ENCODE measurements around the gene SMIM10L2A. TPM values are rescaled to one million over a fixed set of nuclear protein-coding genes. Genes with fewer than 3 reads are reported as not detected.

SMIM10L2A gene
- total RNA-seq, 2 experiments from 2014 or later = 0.58 to 0.65 TPM

- Mint-ChIP-seq H3K27ac (no peak overlapping the region), H3K4me1 (ENCODE audit: low read depth) (peaks cover 9% of the 10 kb centered on the region), H3K9me3 (ENCODE audit: insufficient read depth) (no peaks in the 10 kb centered on the region), H3K36me3 (ENCODE audit: low read depth) (no peaks in the 10 kb centered on the region), H3K4me3 (no peak overlapping the region), H3K27me3 (ENCODE audit: low read depth) (peaks cover 14% of the 10 kb centered on the region)
- ChIA-PET POLR2A (no interaction called here), CTCF (no interaction called here)
- ATAC-seq (no peak), DNase-seq (no peak)
Observed at GRCh38 chrX:135425026-135425965, 3.6 kb downstream of the SMIM10L2A start.

DNA sequence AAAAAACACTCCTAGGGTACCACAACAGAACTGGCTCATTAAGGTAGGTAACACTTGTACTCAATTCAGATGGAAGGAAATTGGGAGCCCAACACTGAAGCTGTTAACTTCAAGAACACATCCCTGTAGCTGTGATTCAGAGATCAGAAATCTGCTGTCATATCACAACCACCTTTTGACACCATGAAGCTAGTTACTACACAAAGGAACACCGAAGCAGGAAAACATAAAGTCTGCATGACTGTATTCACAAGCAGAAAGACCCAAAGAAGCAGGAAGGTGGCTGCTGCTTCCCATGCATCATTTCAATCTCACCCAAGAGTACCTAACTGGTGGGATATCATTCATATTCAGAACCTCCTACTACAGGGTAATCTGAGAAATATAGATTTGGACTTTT lies 7.7 kb downstream of the SMIM10L2A start:
- no peaks in the 10 kb centered on the region for H3K36me3 Mint-ChIP-seq (ENCODE audit: low read depth)
- CTCF ChIA-PET = no interaction called here
- H3K4me1 Mint-ChIP-seq (ENCODE audit: low read depth) = peaks cover 9% of the 10 kb centered on the region
- peaks cover 17% of the 10 kb centered on the region for H3K27me3 Mint-ChIP-seq (ENCODE audit: low read depth)
- no peak overlapping the region for H3K4me3 Mint-ChIP-seq
- POLR2A ChIA-PET = no interaction called here
- DNase-seq (no peak), ATAC-seq (no peak)
- H3K27ac Mint-ChIP-seq = no peak overlapping the region
- H3K9me3 Mint-ChIP-seq (ENCODE audit: insufficient read depth) = no peaks in the 10 kb centered on the region

DNA sequence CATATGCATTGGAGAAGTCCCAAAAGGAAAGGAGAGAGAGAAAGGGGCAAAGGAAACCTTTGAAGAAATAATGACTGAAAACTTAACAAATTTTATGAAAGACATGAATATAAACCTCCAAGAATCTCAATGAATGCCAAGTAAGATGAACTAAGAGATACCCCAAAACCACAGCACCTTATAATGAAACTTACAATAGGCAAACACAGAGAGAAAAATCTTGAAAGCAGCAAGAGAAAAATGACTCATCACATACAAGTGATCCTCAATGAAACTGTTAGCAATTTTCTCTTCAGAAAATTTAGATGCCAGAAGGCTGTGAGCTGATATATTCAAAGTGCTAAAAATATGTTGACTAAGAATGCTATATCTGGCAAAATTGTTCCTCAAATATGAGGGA lies 10.1 kb downstream of the SMIM10L2A start:
- no peak overlapping the region for H3K4me3 Mint-ChIP-seq
- no peaks in the 10 kb centered on the region for H3K36me3 Mint-ChIP-seq (ENCODE audit: low read depth)
- ChIA-PET POLR2A (no interaction called here), CTCF (interaction anchor here (0.8 kb wide), 1 partner anchor 32 kb away, joined by 4 read pairs; no protein-coding TSS in a partner anchor)
- ATAC-seq = no peak
- DNase-seq = no peak
- peaks cover 15% of the 10 kb centered on the region for H3K27me3 Mint-ChIP-seq (ENCODE audit: low read depth)
- no peak overlapping the region for H3K27ac Mint-ChIP-seq
- peaks cover 9% of the 10 kb centered on the region for H3K4me1 Mint-ChIP-seq (ENCODE audit: low read depth)
- H3K9me3 Mint-ChIP-seq (ENCODE audit: insufficient read depth) = no peaks in the 10 kb centered on the region

GRCh38 chrX:135432453-135432852 lies 10.7 kb downstream of the SMIM10L2A start:
- no peak overlapping the region for H3K27ac Mint-ChIP-seq
- ChIA-PET CTCF (interaction anchor here (0.8 kb wide), 1 partner anchor 32 kb away, joined by 4 read pairs; no protein-coding TSS in a partner anchor), POLR2A (no interaction called here)
- ATAC-seq (no peak), DNase-seq (no peak)
- no peaks in the 10 kb centered on the region for H3K9me3 Mint-ChIP-seq (ENCODE audit: insufficient read depth)
- peaks cover 11% of the 10 kb centered on the region for H3K27me3 Mint-ChIP-seq (ENCODE audit: low read depth)
- no peaks in the 10 kb centered on the region for H3K36me3 Mint-ChIP-seq (ENCODE audit: low read depth)
- H3K4me3 Mint-ChIP-seq = no peak overlapping the region
- H3K4me1 Mint-ChIP-seq (ENCODE audit: low read depth) = peaks cover 9% of the 10 kb centered on the region

GRCh38 chrX:135432881-135433521 lies 11.3 kb downstream of the SMIM10L2A start:
- no peak for ATAC-seq
- ChIA-PET POLR2A (no interaction called here), CTCF (interaction anchor here (0.8 kb wide), 1 partner anchor 31 kb away, joined by 4 read pairs; no protein-coding TSS in a partner anchor)
- H3K27me3 Mint-ChIP-seq (ENCODE audit: low read depth) = peaks cover 11% of the 10 kb centered on the region
- no peaks in the 10 kb centered on the region for H3K9me3 Mint-ChIP-seq (ENCODE audit: insufficient read depth)
- H3K36me3 Mint-ChIP-seq (ENCODE audit: low read depth) = no peaks in the 10 kb centered on the region
- DNase-seq = no peak
- H3K27ac Mint-ChIP-seq = no peak overlapping the region
- peaks cover 9% of the 10 kb centered on the region for H3K4me1 Mint-ChIP-seq (ENCODE audit: low read depth)
- no peak overlapping the region for H3K4me3 Mint-ChIP-seq

DNA sequence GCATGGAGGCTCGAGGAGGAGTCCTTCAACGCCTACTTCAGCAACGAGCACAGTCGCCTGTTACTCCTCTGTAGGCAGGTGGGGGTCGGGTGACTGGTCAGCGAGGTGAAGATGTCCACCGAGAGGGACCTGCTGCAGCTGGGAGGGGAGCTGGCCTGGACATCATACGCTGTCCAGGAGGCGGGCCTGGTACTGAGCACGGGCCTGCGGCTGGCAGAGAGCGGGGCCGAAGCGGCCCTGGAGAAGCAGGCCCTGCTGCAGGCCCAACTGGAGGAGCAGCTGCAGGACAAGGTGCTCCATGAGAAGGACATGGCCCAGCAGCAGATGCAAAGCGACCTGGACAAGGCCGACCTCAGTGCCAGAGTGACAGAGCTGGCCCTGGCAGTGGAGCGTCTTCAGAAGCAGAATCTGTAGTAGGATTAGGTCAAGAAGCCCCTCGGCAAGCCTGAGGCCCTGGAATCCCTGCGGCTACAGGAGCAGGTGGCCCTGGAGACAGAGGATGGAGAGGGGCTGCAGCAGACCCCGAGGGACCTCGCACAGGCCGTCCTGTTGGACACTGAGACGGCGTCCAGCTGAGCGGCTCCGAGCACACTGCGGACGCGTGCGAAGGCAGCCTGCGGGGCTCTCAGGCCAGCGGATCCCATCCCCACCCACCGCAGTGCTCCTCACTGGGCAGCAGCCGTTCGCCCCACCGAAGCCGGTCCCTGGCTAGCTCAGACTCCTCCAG lies 11.9 kb downstream of the SMIM10L2A start:
- no peaks in the 10 kb centered on the region for H3K9me3 Mint-ChIP-seq (ENCODE audit: insufficient read depth)
- ChIA-PET CTCF (no interaction called here), POLR2A (interaction anchor here (0.6 kb wide), 1 partner anchor 1918 kb away, joined by 3 read pairs; no protein-coding TSS in a partner anchor)
- no peak overlapping the region for H3K27ac Mint-ChIP-seq
- H3K4me3 Mint-ChIP-seq = no peak overlapping the region
- H3K27me3 Mint-ChIP-seq (ENCODE audit: low read depth) = peaks cover 10% of the 10 kb centered on the region
- no peaks in the 10 kb centered on the region for H3K36me3 Mint-ChIP-seq (ENCODE audit: low read depth)
- ATAC-seq (no peak), DNase-seq (no peak)
- peaks cover 9% of the 10 kb centered on the region for H3K4me1 Mint-ChIP-seq (ENCODE audit: low read depth)

DNA sequence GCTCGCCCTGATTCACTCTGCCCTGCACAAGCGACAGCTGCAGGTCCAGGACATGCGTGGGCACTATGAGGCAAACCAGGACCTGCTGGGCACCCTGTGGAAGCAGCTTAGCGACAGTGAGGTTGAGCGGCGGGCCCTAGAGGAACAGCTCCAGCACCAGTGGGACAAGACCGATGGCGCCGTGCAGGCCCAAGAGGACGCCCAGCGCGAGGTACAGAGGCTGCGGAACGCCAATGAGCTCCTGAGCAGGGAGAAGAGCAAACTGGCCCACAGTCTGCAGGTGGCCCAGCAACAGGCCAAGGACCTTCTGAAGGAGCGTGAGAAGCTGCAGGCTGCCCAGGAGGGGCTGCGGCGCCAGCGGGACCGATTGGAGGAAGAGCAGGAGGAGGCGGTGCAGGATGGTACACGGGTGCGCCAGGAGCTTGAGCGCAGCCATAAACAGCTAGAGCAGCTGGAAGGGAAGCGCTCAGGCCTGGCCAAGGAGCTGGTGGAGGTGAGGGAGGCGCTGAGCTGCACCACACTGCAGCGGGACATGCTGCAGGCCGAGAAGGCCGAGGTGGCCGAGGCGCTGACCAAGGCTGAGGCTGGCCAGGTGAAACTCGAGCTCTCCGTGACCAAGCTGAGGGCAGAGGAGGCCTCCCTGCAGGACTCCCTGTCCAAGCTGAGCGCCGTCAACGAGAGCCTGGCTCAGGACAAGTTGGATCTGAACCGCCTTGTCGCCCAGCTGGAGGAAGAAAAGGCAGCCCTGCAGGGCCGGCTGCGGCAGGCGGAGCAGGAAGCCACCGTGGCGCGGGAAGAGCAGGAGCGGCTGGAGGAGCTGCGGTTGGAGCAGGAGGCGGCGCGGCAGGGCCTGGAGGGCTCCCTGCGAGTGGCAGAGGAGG lies 12.8 kb downstream of the SMIM10L2A start:
- Mint-ChIP-seq H3K4me3 (no peak overlapping the region), H3K9me3 (ENCODE audit: insufficient read depth) (no peaks in the 10 kb centered on the region), H3K4me1 (ENCODE audit: low read depth) (peaks cover 9% of the 10 kb centered on the region), H3K27me3 (ENCODE audit: low read depth) (peaks cover 5% of the 10 kb centered on the region), H3K27ac (no peak overlapping the region), H3K36me3 (ENCODE audit: low read depth) (no peaks in the 10 kb centered on the region)
- ChIA-PET POLR2A (interaction anchor here (0.6 kb wide), 1 partner anchor 1917 kb away, joined by 3 read pairs; no protein-coding TSS in a partner anchor), CTCF (no interaction called here)
- no peak for DNase-seq
- no peak for ATAC-seq

DNA sequence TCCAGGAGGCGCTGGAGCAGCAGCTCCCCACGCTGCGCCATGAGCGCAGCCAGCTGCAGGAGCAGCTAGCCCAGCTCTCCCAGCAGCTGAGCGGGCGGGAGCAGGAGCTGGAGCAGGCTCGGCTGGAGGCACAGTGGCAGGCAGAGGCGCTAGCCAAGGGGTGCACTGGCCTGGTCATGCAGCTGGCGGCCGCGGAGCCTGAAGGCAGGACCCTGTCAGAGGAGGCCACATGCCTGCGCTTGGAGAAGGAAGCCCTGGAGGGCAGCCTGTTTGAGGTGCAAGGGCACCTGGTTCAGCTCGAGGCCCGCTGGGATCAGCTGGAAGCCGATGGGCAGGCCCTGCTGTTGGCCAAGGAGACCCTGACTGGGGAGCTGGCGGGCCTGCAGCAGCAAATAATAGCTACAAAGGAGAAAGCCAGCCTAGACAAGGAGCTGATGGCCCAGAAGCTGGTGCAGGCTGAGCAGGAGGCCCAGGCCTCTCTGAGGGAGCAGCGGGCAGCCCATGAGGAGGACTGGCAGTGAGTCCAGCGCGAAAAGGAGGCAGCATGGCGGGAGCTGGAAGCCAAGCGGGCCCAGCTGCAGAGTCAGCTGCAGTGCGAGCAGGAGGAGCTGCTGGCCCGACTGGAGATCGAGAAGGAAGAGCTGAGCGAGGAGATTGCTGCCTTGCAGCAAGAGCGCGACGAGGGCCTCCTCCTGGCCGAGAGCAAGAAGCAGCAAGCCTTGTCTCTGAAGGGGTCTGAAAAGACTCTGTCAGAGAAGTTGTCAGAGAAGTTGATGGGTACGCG lies 13.6 kb downstream of the SMIM10L2A start:
- H3K4me3 Mint-ChIP-seq = no peak overlapping the region
- DNase-seq (no peak), ATAC-seq (no peak)
- no peaks in the 10 kb centered on the region for H3K36me3 Mint-ChIP-seq (ENCODE audit: low read depth)
- ChIA-PET POLR2A (no interaction called here), CTCF (no interaction called here)
- H3K27ac Mint-ChIP-seq = no peak overlapping the region
- H3K27me3 Mint-ChIP-seq (ENCODE audit: low read depth) = peaks cover 4% of the 10 kb centered on the region
- no peaks in the 10 kb centered on the region for H3K9me3 Mint-ChIP-seq (ENCODE audit: insufficient read depth)
- peaks cover 9% of the 10 kb centered on the region for H3K4me1 Mint-ChIP-seq (ENCODE audit: low read depth)

DNA sequence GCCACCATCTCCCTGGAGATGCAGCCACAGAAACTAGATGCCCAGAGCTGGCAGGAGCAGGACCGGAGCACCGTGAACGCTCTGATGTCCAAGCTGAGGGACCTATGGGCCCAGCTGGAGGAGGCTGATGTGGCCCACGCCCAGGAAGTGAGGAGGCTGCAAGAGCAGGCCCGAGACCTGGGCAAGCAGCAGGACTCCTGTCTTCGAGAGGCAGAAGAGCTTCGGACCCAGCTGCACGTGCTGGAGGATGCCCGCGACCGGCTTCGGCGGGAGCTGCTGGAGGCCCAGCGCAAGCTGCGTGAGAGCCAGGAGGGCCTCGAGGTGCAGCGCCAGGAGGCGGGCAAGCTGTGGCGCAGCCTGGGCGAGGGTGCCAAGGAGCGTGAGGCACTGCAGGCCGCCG lies 14.2 kb downstream of the SMIM10L2A start:
- no peak for ATAC-seq
- H3K4me1 Mint-ChIP-seq (ENCODE audit: low read depth) = peaks cover 9% of the 10 kb centered on the region
- CTCF ChIA-PET = no interaction called here
- no peak overlapping the region for H3K4me3 Mint-ChIP-seq
- no peaks in the 10 kb centered on the region for H3K9me3 Mint-ChIP-seq (ENCODE audit: insufficient read depth)
- POLR2A ChIA-PET = no interaction called here
- H3K27me3 Mint-ChIP-seq (ENCODE audit: low read depth) = peaks cover 5% of the 10 kb centered on the region
- no peak overlapping the region for H3K27ac Mint-ChIP-seq
- no peak for DNase-seq
- no peaks in the 10 kb centered on the region for H3K36me3 Mint-ChIP-seq (ENCODE audit: low read depth)

- no peak overlapping the region for H3K27ac Mint-ChIP-seq
- no peak overlapping the region for H3K4me3 Mint-ChIP-seq
- peaks cover 4% of the 10 kb centered on the region for H3K27me3 Mint-ChIP-seq (ENCODE audit: low read depth)
- DNase-seq (no peak), ATAC-seq (no peak)
- H3K4me1 Mint-ChIP-seq (ENCODE audit: low read depth) = peaks cover 7% of the 10 kb centered on the region
- no peaks in the 10 kb centered on the region for H3K9me3 Mint-ChIP-seq (ENCODE audit: insufficient read depth)
- no peaks in the 10 kb centered on the region for H3K36me3 Mint-ChIP-seq (ENCODE audit: low read depth)
- ChIA-PET POLR2A (no interaction called here), CTCF (no interaction called here)
Observed at GRCh38 chrX:135436456-135436855, 14.7 kb downstream of the SMIM10L2A start.

Data from activated CD8-positive, alpha-beta T cell treated with anti-CD3 and anti-CD28 coated beads, Interleukin-2, amount 10 ng/mL, durations not matched to agents 7 days and 5 days (primary cell).